ENCODE data around the gene MORN1.

MORN1 gene

GRCh38 chr1:2400950-2401649 is 9.7 kb upstream of the MORN1 start:
- H3K4me3 ChIP-seq (ENCODE audit: low read depth, low read length): no peak overlapping the region
- TF ChIP-seq CTCF (IDR thresholded peaks at IDR 0.05; ENCODE audit: insufficient read depth, low read depth, low read length, missing control alignments): no peak
- DNase-seq (ENCODE audit: low read depth): no peak

- no peak overlapping the region for H3K4me3 ChIP-seq (ENCODE audit: low read depth, low read length)
- TF ChIP-seq CTCF (IDR thresholded peaks at IDR 0.05; ENCODE audit: insufficient read depth, low read depth, low read length, missing control alignments): no peak
- no peak for DNase-seq (ENCODE audit: low read depth)
Observed at GRCh38 chr1:2400576-2400909, 9.2 kb upstream of the MORN1 start.

- DNase-seq (ENCODE audit: low read depth): no peak
- no peak overlapping the region for H3K4me3 ChIP-seq (ENCODE audit: low read depth, low read length)
- TF ChIP-seq CTCF (IDR thresholded peaks at IDR 0.05; ENCODE audit: insufficient read depth, low read depth, low read length, missing control alignments): no peak
Observed at GRCh38 chr1:2399890-2400575, 8.7 kb upstream of the MORN1 start.

GRCh38 chr1:2398871-2399270 is 7.5 kb upstream of the MORN1 start:
- H3K4me3 ChIP-seq (ENCODE audit: low read depth, low read length): no peak overlapping the region
- no peak for DNase-seq (ENCODE audit: low read depth)
- TF ChIP-seq CTCF (IDR thresholded peaks at IDR 0.05; ENCODE audit: insufficient read depth, low read depth, low read length, missing control alignments): no peak

GRCh38 chr1:2397007-2397679 is 5.8 kb upstream of the MORN1 start:
- no peak for TF ChIP-seq CTCF (IDR thresholded peaks at IDR 0.05; ENCODE audit: insufficient read depth, low read depth, low read length, missing control alignments)
- no peak for DNase-seq (ENCODE audit: low read depth)
- no peak overlapping the region for H3K4me3 ChIP-seq (ENCODE audit: low read depth, low read length)

- no peak overlapping the region for H3K4me3 ChIP-seq (ENCODE audit: low read depth, low read length)
- no peak for DNase-seq (ENCODE audit: low read depth)
- no peak for TF ChIP-seq CTCF (IDR thresholded peaks at IDR 0.05; ENCODE audit: insufficient read depth, low read depth, low read length, missing control alignments)
Observed at GRCh38 chr1:2396476-2396875, 5.1 kb upstream of the MORN1 start.
